ENCODE results near the gene SWI5.

SWI5 gene

DNA sequence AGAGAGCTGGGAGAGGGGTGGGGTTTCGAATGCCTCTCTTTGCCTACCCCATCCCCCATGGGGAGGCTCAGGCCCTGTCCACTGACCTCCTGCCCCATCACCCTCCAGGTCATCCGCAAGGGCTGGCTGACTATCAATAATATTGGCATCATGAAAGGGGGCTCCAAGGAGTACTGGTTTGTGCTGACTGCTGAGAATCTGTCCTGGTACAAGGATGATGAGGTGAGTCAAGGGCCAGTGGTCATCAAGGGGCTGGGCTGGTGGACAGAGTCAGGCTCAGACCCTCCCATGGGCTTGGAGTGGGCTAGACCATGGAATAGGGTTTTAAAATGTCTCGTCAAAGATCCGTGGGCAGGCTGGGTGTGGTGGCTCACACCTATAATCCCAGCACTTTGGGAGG is 34.0 kb upstream of the SWI5 start:
- no peak for DNase-seq (ENCODE audit: low read depth)
- H3K4me3 ChIP-seq (ENCODE audit: low read depth, low read length): no peak overlapping the region
- TF ChIP-seq, protein P1, sequence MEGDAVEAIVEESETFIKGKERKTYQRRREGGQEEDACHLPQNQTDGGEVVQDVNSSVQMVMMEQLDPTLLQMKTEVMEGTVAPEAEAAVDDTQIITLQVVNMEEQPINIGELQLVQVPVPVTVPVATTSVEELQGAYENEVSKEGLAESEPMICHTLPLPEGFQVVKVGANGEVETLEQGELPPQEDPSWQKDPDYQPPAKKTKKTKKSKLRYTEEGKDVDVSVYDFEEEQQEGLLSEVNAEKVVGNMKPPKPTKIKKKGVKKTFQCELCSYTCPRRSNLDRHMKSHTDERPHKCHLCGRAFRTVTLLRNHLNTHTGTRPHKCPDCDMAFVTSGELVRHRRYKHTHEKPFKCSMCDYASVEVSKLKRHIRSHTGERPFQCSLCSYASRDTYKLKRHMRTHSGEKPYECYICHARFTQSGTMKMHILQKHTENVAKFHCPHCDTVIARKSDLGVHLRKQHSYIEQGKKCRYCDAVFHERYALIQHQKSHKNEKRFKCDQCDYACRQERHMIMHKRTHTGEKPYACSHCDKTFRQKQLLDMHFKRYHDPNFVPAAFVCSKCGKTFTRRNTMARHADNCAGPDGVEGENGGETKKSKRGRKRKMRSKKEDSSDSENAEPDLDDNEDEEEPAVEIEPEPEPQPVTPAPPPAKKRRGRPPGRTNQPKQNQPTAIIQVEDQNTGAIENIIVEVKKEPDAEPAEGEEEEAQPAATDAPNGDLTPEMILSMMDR (IDR thresholded peaks at IDR 0.05; ENCODE audit: insufficient read depth, low read depth, low read length, missing control alignments): no peak

DNA sequence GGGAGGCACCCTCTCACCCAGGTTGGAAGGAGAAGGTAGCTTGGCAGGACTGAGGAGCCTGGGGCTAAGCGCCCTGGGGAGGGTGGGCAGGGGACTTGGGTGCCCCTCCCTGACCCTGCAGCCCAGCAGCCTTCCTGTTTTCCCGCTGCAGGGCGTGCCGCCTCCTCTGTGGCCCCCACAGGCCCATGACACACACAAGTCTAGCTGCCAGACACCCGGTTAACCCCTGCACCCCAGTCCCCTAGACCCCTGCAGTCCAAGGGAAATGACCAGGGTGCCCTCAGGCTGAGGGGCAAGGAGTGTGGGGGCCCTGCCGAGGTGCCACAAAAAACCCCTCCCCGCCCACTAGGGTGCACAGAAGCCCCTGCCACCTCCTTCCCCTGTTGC is 33.3 kb upstream of the SWI5 start:
- TF ChIP-seq, protein P1 (IDR thresholded peaks at IDR 0.05; ENCODE audit: insufficient read depth, low read depth, low read length, missing control alignments): no peak
- no peak overlapping the region for H3K4me3 ChIP-seq (ENCODE audit: low read depth, low read length)
- DNase-seq (ENCODE audit: low read depth): no peak

DNA sequence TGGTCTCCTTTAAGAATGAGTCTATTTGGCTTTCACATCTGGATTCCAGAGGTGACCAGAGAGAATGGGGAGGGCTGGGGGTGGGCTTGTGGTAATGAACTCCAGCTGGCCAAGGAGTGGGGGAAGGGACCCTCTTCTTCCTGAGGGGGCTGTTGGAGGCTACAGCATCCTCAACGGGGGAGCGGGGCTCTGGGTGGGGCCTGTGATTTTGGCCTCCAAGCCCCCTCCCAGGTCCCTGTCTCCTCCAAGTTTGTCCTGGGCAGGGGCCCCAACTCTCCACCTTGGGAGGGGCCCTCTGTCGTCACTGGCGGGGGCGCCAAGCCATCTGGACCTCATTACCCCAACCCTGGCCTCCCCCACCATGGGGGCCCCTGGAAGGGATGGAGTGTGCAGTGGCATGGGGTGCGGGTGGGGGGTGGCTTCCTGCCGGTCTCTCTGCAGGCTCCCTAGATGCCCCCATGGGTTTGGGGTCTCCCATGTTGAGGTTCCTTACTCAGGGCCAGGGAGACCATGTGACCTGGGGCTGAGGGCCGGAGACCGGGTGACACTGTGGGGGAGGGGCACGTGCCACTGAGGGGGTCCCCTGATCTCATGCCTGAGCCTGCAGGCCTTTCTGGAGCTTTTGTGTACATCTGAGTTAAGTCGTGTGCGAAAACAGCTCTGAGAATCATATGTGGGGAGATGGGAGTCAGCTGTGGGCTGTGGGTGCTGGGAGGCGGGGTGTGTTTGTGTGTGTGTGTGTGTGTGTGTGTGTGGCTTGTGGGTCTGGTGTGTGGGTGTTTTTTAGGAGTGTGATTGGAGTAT is 32.7 kb upstream of the SWI5 start:
- DNase-seq (ENCODE audit: low read depth): no peak
- H3K4me3 ChIP-seq (ENCODE audit: low read depth, low read length): no peak overlapping the region
- TF ChIP-seq, protein P1 (IDR thresholded peaks at IDR 0.05; ENCODE audit: insufficient read depth, low read depth, low read length, missing control alignments): no peak

DNA sequence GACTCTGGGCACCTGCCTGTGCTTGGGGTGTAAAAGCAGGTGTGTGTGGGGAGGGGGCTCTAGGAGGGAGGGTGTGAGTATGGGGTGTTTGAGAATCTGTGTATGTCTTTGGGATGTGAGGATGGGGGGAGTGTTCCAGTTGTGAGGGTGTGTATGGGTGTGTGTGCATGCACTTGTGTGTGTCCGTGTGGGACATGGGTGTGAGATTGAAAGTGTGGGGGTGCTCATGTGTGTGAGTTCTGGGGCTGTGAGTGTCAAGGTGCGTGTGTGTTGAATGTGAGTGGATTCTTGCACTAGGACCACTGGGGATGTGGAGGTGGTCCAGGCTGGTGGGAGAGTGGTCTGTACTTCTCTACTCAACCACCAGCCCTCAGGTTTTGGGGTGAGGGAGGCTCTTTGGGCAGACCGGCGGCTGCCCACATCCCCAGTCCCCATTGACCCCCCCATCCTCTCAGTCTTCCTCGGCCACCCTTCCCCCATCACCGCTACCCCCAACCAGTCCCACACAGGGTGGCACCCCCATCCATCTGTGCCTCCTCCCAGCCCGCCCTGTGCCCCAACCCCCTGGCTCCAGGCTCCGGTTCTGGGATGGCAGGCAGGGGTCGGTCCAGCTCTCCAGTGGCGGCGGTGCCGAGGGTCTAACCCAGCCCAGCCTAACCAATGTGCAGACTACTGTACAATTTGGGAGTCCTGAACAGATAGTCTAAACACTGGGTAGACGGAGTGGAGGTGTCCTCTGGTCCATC is 31.8 kb upstream of the SWI5 start:
- TF ChIP-seq, protein P1 (IDR thresholded peaks at IDR 0.05; ENCODE audit: insufficient read depth, low read depth, low read length, missing control alignments): no peak
- no peak for DNase-seq (ENCODE audit: low read depth)
- H3K4me3 ChIP-seq (ENCODE audit: low read depth, low read length): no peak overlapping the region

DNA sequence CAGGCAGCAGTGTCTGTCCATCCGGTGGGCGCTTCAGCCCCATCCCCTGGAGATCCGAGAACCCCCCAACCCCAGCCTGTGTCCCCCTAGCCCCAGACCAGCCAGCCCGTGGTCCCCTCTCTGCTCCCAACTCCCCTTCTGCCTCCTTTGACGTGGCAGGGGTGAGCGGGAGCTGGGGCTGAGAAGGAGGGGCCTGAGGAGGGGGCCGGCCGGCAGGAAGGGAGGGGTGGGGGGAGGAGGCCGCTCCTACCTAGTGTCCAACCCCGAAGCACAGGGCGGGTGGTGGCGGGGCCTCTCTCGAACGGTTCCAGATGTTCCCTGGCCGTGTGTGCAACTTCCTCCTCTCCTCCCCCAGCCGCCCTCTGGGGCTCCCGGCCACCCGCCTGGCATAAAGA is 31.2 kb upstream of the SWI5 start:
- DNase-seq (ENCODE audit: low read depth): no peak

DNA sequence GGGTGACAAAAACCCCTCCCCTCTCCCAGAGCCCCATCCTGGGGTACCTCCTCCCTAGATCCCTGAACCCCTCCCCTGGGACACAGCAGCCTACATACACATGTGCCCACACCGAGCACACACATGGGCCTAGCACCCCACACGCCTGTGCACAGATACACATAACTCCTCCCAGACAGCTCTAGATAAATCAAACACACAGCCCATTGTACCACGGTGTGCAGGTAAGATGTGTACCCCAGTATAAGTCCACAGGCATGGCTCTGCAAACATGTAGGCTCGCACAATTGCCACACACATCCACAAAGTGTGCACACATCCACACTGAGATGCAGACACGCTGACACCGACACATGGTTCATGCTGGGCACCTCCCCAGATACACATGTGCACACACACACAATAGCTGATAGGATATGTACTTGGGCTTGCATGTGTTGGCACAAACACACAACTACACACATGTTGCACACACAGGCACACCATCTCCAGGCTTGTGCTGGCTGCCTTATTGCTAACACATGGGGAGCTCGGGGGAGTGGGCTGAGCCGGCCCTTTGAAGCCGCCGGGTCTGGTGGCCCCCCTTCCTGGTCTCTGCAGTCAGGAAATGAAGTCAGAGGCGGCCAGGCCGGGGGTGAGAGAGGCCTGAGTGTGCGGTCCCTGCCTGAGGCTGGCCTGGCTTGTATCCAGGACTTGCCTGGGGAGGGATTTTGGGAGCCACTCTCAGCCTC is 30.5 kb upstream of the SWI5 start:
- TF ChIP-seq, protein P1 (IDR thresholded peaks at IDR 0.05; ENCODE audit: insufficient read depth, low read depth, low read length, missing control alignments): no peak
- no peak overlapping the region for H3K4me3 ChIP-seq (ENCODE audit: low read depth, low read length)
- DNase-seq (ENCODE audit: low read depth): no peak

More for the DNA sequence above, 31.2 kb upstream of the SWI5 start:
- no peak overlapping the region for H3K4me3 ChIP-seq (ENCODE audit: low read depth, low read length)
- TF ChIP-seq, protein P1 (IDR thresholded peaks at IDR 0.05; ENCODE audit: insufficient read depth, low read depth, low read length, missing control alignments): no peak
